ENCODE results near the gene JADE2. TPM values are rescaled to one million over a fixed set of nuclear protein-coding genes. Genes with fewer than 3 reads are reported as not detected.

The JADE2 gene
- 10 to 100 TPM; 54.3 to 59.2 TPM for total RNA-seq

GRCh38 chr5:134524826-134525682 is at the start of gene JADE2:
Gene JADE2, plus strand, starts transcription at chr5:134525670. Its CDS starts 10,188 bp downstream, at chr5:134535858.

Small RNA genes lying within 50 kb of the gene (small RNA-seq; reads per million reads assigned to genes)
- gene RN7SL541P (0 reads per million in 2 donors), gene RNU6-456P (0.04 to 0.35 reads per million in 2 donors)

Other genes starting within 250 kb of the JADE2 start
- under 1 TPM; 0.34 to 0.67 TPM for gene CDKL3, start 158.5 kb upstream of the JADE2 start, total RNA-seq
- gene UBE2B, start 154.1 kb upstream of the JADE2 start, total RNA-seq: 10 to 100 TPM; 20.0 to 26.6 TPM
- gene CDKN2AIPNL, start 113.8 kb upstream of the JADE2 start, total RNA-seq: 10 to 100 TPM; 32.7 to 42.3 TPM
- 10 to 100 TPM; 31.3 to 39.3 TPM for gene SAR1B, start 107.2 kb downstream of the JADE2 start, total RNA-seq
- 10 to 100 TPM; 22.4 to 30.6 TPM for gene SEC24A, start 123.1 kb downstream of the JADE2 start, total RNA-seq
- 10 to 100 TPM; 19.3 to 23.0 TPM for gene CAMLG, start 212.9 kb downstream of the JADE2 start, total RNA-seq
- 10 to 100 TPM; 15.1 to 25.0 TPM for gene DDX46, start 233.1 kb downstream of the JADE2 start, total RNA-seq